H9 (cell line): ENCODE data around the gene OGFOD1. TPM values are rescaled to one million over a fixed set of nuclear protein-coding genes. Genes with fewer than 3 reads are reported as not detected.

Experiments
- DNase-seq: peaks from one replicate; pipeline ENCODE4 v3.0.0-alpha.2; 2017
- H2AFZ ChIP-seq: one replicate; pipeline ENCODE4 v1.6.1; 2013; ENCODE audit warnings: mild to moderate bottlenecking, low read length, control low read depth, moderate library complexity
- H2AK5ac ChIP-seq: 2 replicates; pipeline ENCODE4 v1.6.1; 2013; ENCODE audit warnings: low read length, control low read depth, mixed read lengths; ENCODE audit not compliant: insufficient read length
- H2BK120ac ChIP-seq: one replicate; pipeline ENCODE4 v1.6.1; 2013; ENCODE audit warnings: low read depth, mild to moderate bottlenecking, low read length, control low read depth, inconsistent platforms; ENCODE audit not compliant: poor library complexity, severe bottlenecking
- H2BK12ac ChIP-seq: 2 replicates; pipeline ENCODE4 v1.6.1; 2013; ENCODE audit warnings: low read length, control low read depth, mixed read lengths, low read depth; ENCODE audit not compliant: insufficient read length
- H2BK15ac ChIP-seq: 2 replicates; pipeline ENCODE4 v1.6.1; 2013; ENCODE audit warnings: low read depth, low read length, control low read depth
- H2BK20ac ChIP-seq: one replicate; pipeline ENCODE4 v1.6.1; 2013; ENCODE audit warnings: low read depth, mild to moderate bottlenecking, low read length, control low read depth, inconsistent platforms; ENCODE audit not compliant: poor library complexity, severe bottlenecking
- H2BK5ac ChIP-seq: 2 replicates; pipeline ENCODE4 v1.6.1; 2013; ENCODE audit warnings: low read length, control low read depth, mixed read lengths; ENCODE audit not compliant: insufficient read length
- H3K14ac ChIP-seq: 2 replicates; pipeline ENCODE4 v1.6.1; 2013; ENCODE audit warnings: low read length, control low read depth; ENCODE audit not compliant: insufficient read depth
- H3K18ac ChIP-seq: 2 replicates; pipeline ENCODE4 v1.6.1; 2013; ENCODE audit warnings: low read depth, mild to moderate bottlenecking, mixed read lengths, low read length, control low read depth; ENCODE audit not compliant: insufficient read length
- H3K23ac ChIP-seq: 2 replicates; pipeline ENCODE4 v1.6.1; 2013; ENCODE audit warnings: low read length, control low read depth, mixed read lengths, low read depth; ENCODE audit not compliant: insufficient read length
- H3K23me2 ChIP-seq: 2 replicates; pipeline ENCODE4 v1.6.1; 2013; ENCODE audit warnings: low read depth, mild to moderate bottlenecking, mixed read lengths, low read length, control low read depth; ENCODE audit not compliant: insufficient read length, poor library complexity, severe bottlenecking
- H3K27ac ChIP-seq: 2 replicates; pipeline ENCODE4 v1.5.1; 2013; ENCODE audit warnings: low read length, control low read depth, mixed read lengths, low read depth; ENCODE audit not compliant: insufficient read length
- H3K27me3 ChIP-seq: 2 replicates; pipeline ENCODE4 v1.6.1; 2013; ENCODE audit warnings: low read length, control low read depth, inconsistent platforms; ENCODE audit not compliant: insufficient read depth
- H3K4ac ChIP-seq: 2 replicates; pipeline ENCODE4 v1.6.1; 2013; ENCODE audit warnings: low read depth, mild to moderate bottlenecking, control low read depth, inconsistent platforms, low read length, moderate library complexity
- H3K4me1 ChIP-seq: 2 replicates; pipeline ENCODE4 v1.6.1; 2013; ENCODE audit warnings: low read length, control low read depth, inconsistent platforms; ENCODE audit not compliant: insufficient read depth
- H3K4me2 ChIP-seq: 2 replicates; pipeline ENCODE4 v1.6.1; 2013; ENCODE audit warnings: low read length, control low read depth, mixed read lengths; ENCODE audit not compliant: insufficient read length, insufficient read depth
- H3K56ac ChIP-seq: 2 replicates; pipeline ENCODE4 v1.6.1; 2013; ENCODE audit warnings: low read depth, mild to moderate bottlenecking, mixed read lengths, low read length, control low read depth; ENCODE audit not compliant: insufficient read length
- H3K79me1 ChIP-seq: 2 replicates; pipeline ENCODE4 v1.6.1; 2013; ENCODE audit warnings: low read depth, mild to moderate bottlenecking, moderate library complexity, low read length, control low read depth, inconsistent platforms; ENCODE audit not compliant: insufficient read depth, poor library complexity, severe bottlenecking
- H3K79me2 ChIP-seq: 2 replicates; pipeline ENCODE4 v1.6.1; 2013; ENCODE audit warnings: low read length, control low read depth, inconsistent platforms; ENCODE audit not compliant: insufficient read depth
- H3K9ac ChIP-seq: 2 replicates; pipeline ENCODE4 v1.6.1; 2013; ENCODE audit warnings: low read length, control low read depth, mixed read lengths; ENCODE audit not compliant: insufficient read length; ENCODE audit errors: extremely low read depth
- H3K9me3 ChIP-seq: one replicate; pipeline ENCODE4 v1.6.1; 2013; ENCODE audit warnings: low read depth, low read length, inconsistent platforms; ENCODE audit not compliant: control insufficient read depth
- H3T11ph ChIP-seq: one replicate; pipeline ENCODE4 v1.6.1; 2013; ENCODE audit warnings: mild to moderate bottlenecking, low read length, control low read depth, inconsistent platforms
- H4K20me1 ChIP-seq: one replicate; pipeline ENCODE4 v1.6.1; 2013; ENCODE audit not compliant: control insufficient read depth, insufficient read length, insufficient read depth
- H4K5ac ChIP-seq: 2 replicates; pipeline ENCODE4 v1.6.1; 2013; ENCODE audit warnings: low read depth, mild to moderate bottlenecking, mixed read lengths, low read length, control low read depth; ENCODE audit not compliant: insufficient read length
- H4K8ac ChIP-seq: replicated peaks from 2 replicates; pipeline ENCODE4 v1.6.1; 2013; ENCODE audit warnings: low read length, control low read depth, mixed read lengths, low read depth; ENCODE audit not compliant: insufficient read length
- H4K91ac ChIP-seq: 2 replicates; pipeline ENCODE4 v1.6.1; 2013; ENCODE audit warnings: low read depth, mild to moderate bottlenecking, moderate library complexity, mixed read lengths, low read length, control low read depth; ENCODE audit not compliant: insufficient read length
- H3K27ac Mint-ChIP-seq, 3 experiments: 2 replicates in 2 of 3; 3 replicates in 1 of 3; pipeline ENCODE4 v1.8.0; 2020 to 2021; ENCODE audit warnings: mixed read lengths in 3 of 3, mild to moderate bottlenecking in 1 of 3, moderate library complexity in 1 of 3
- H3K27me3 Mint-ChIP-seq: 2 replicates; pipeline ENCODE4 v1.8.0; 2021; ENCODE audit warnings: low read depth, mild to moderate bottlenecking, moderate library complexity, mixed read lengths
- H3K36me3 Mint-ChIP-seq, 3 experiments: 2 replicates in 2 of 3; 3 replicates in 1 of 3; pipeline ENCODE4 v1.8.0; 2020 to 2021; ENCODE audit warnings: low read depth in 3 of 3, mixed read lengths in 3 of 3; ENCODE audit not compliant: insufficient read depth in 1 of 3
- H3K4me1 Mint-ChIP-seq, 2 experiments: 2 replicates each; pipeline ENCODE4 v1.8.0; 2020; ENCODE audit warnings: mixed read lengths in 2 of 2
- H3K4me3 Mint-ChIP-seq, 2 experiments: 2 replicates in 1 of 2; 3 replicates in 1 of 2; pipeline ENCODE4 v1.8.0; 2020 to 2021; ENCODE audit warnings: mild to moderate bottlenecking in 2 of 2, mixed read lengths in 2 of 2, moderate library complexity in 1 of 2
- H3K9me3 Mint-ChIP-seq, 2 experiments: 2 replicates in 1 of 2; 3 replicates in 1 of 2; pipeline ENCODE4 v1.8.0; 2020; ENCODE audit warnings: mild to moderate bottlenecking in 2 of 2, mixed read lengths in 2 of 2, moderate library complexity in 1 of 2
- WGBS: extraction: QIAGEN DNeasy Blood & Tissue Kit; methylation state at CpG from one replicate; pipeline ENCODE4 v1.1.7; 2013; ENCODE audit warnings: missing lambda C conversion rate, low lambda C conversion rate, mixed read lengths; ENCODE audit not compliant: insufficient read length; ENCODE audit errors: extremely low coverage; 5-methylcytosine and 5-hydroxymethylcytosine counted together
- total RNA-seq: library from RNA; stranded (reverse); gene quantifications from 2 replicates; pipeline ENCODE4 v1.2.1, GENCODE V29; 2021
- TF ChIP-seq, protein P1 (sequence below): fragments of 200-600 bp; sonication (generic); conservative IDR thresholded peaks from 3 replicates; pipeline ENCODE4 v1.8.0; 2021; ENCODE audit warnings: antibody characterized with exemption, mild to moderate bottlenecking

The OGFOD1 gene
- total RNA-seq, 1 experiment from 2014 or later, result 66.5 TPM

- H3K23me2 ChIP-seq, result no peaks in the 10 kb centered on the region
- no peak overlapping the region for H2BK15ac ChIP-seq
- no peak overlapping the region for H3K23ac ChIP-seq
- H3K18ac ChIP-seq, result no peak overlapping the region
- H3K4me1 ChIP-seq, result no peaks in the 10 kb centered on the region
- TF ChIP-seq, protein P1, sequence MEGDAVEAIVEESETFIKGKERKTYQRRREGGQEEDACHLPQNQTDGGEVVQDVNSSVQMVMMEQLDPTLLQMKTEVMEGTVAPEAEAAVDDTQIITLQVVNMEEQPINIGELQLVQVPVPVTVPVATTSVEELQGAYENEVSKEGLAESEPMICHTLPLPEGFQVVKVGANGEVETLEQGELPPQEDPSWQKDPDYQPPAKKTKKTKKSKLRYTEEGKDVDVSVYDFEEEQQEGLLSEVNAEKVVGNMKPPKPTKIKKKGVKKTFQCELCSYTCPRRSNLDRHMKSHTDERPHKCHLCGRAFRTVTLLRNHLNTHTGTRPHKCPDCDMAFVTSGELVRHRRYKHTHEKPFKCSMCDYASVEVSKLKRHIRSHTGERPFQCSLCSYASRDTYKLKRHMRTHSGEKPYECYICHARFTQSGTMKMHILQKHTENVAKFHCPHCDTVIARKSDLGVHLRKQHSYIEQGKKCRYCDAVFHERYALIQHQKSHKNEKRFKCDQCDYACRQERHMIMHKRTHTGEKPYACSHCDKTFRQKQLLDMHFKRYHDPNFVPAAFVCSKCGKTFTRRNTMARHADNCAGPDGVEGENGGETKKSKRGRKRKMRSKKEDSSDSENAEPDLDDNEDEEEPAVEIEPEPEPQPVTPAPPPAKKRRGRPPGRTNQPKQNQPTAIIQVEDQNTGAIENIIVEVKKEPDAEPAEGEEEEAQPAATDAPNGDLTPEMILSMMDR, result no peak
- no peaks in the 10 kb centered on the region for H3K79me2 ChIP-seq
- no peak overlapping the region for H3K14ac ChIP-seq
- Mint-ChIP-seq H3K27me3 (no peaks in the 10 kb centered on the region), H3K4me1 (peaks cover 5% of the 10 kb centered on the region in 2 experiments), H3K9me3 (no peaks in the 10 kb centered on the region), H3K36me3 (peaks cover 6 to 30% (median 18%) of the 10 kb centered on the region in 3 experiments; a peak in 6 of 7 replicates), H3K27ac (no peak overlapping the region; a peak in 2 of 7 replicates), H3K4me3 (no peak overlapping the region)
- no peak overlapping the region for H3T11ph ChIP-seq
- no peak overlapping the region for H3K4me2 ChIP-seq
- H3K27me3 ChIP-seq, result no peaks in the 10 kb centered on the region
- H3K27ac ChIP-seq, result no peak overlapping the region
- WGBS, result no CpG with 5 or more reads among the region's 7 CpGs
- H2BK12ac ChIP-seq, result no peak overlapping the region
- no peak overlapping the region for H4K91ac ChIP-seq
- H4K8ac ChIP-seq, result no peak overlapping the region
- no peak overlapping the region for H2BK20ac ChIP-seq
- no peak overlapping the region for H2AK5ac ChIP-seq
- H3K4ac ChIP-seq, result no peak overlapping the region
- H2AFZ ChIP-seq, result no peak overlapping the region
- no peak overlapping the region for H3K9ac ChIP-seq
- H3K56ac ChIP-seq, result no peak overlapping the region
- peaks cover 2% of the 10 kb centered on the region for H4K20me1 ChIP-seq
- no peak overlapping the region for H4K5ac ChIP-seq
- H2BK120ac ChIP-seq, result no peak overlapping the region
- no peaks in the 10 kb centered on the region for H3K9me3 ChIP-seq
- DNase-seq, result no peak
- H2BK5ac ChIP-seq, result no peak overlapping the region
- H3K79me1 ChIP-seq, result no peaks in the 10 kb centered on the region
Measured at GRCh38 chr16:56480776-56481467, 29.6 kb downstream of the OGFOD1 start.
